Body of pancreas (tissue), 4 donors: Measurements from ENCODE around the gene GALNT14. TPM values are rescaled to one million over a fixed set of nuclear protein-coding genes. Genes with fewer than 3 reads are reported as not detected.

Source experiments
- ATAC-seq: fragments of 150-250 bp; one replicate; pipeline ENCODE4 v1.9.1; 2016
- DNase-seq, 4 donors: peaks; one replicate each; pipeline ENCODE4 v3.0.0-alpha.2; 2019
- H3K27ac ChIP-seq, 4 donors: fragments of 200-600 bp; sonication (generic); 1 replicate in 3 of 4; 2 replicates in 1 of 4; pipeline versions ENCODE4 v1.5.1 to v1.6.1; 2016 to 2019; ENCODE audit warnings: mild to moderate bottlenecking in 1 of 4, mixed read lengths in 1 of 4, moderate library complexity in 1 of 4
- H3K27me3 ChIP-seq, 2 donors: fragments of 200-600 bp; sonication (generic); one replicate each; pipeline ENCODE4 v1.6.0; 2016; ENCODE audit warnings: mild to moderate bottlenecking in 1 of 2
- H3K36me3 ChIP-seq, 2 donors: fragments of 200-600 bp; sonication (generic); replicated peaks in 1 of 2; 2 replicates each; pipeline ENCODE4 v1.5.1; 2016; ENCODE audit warnings: low read depth in 2 of 2; ENCODE audit not compliant: insufficient read depth in 1 of 2
- H3K4me1 ChIP-seq: fragments of 200-600 bp; sonication (generic); one replicate; pipeline ENCODE4 v1.6.0; 2016
- H3K4me3 ChIP-seq, 2 donors: fragments of 200-600 bp; sonication (generic); 1 replicate in 1 of 2; 2 replicates in 1 of 2; pipeline ENCODE4 v1.5.1; 2016 to 2019
- H3K9me3 ChIP-seq, 3 donors: fragments of 200-600 bp; sonication (generic); 1 replicate in 2 of 3; 2 replicates in 1 of 3; pipeline ENCODE4 v1.5.1; 2016
- POLR2A ChIP-seq, 3 donors: fragments of 450-650 bp; IDR thresholded peaks; one replicate each; pipeline ENCODE4 v1.6.1; 2016; ENCODE audit warnings: antibody characterized with exemption in 3 of 3, mild to moderate bottlenecking in 2 of 3
- WGBS, 2 donors: methylation state at CpG; one replicate each; pipeline ENCODE4 v1.1.5; 2017; 5-methylcytosine and 5-hydroxymethylcytosine counted together
- intact Hi-C: fragments of 100-400 bp; cut with DNase I; formaldehyde crosslinking; loops from one replicate; pipeline ENCODE4 v1.15.1; 2023
- total RNA-seq, 2 donors: library from RNA; depleted of rRNA; stranded (reverse); fragments of >200 nt; gene quantifications; one replicate each; pipeline ENCODE4 v1.1.0, GENCODE V29; 2016
- TF ChIP-seq, protein P1 (sequence below), 7 experiments: fragments of 450-650 bp in 4 of 7; fragments of 200-600 bp in 3 of 7; sonication (generic) in 3 of 7; IDR thresholded peaks; one replicate each; pipeline ENCODE4 v1.5.1; 2016 to 2019; ENCODE audit warnings: antibody characterized with exemption in 7 of 7

The GALNT14 gene
- total RNA-seq, 2 donors from 2014 or later, result 2.6 to 6.7 TPM

DNA sequence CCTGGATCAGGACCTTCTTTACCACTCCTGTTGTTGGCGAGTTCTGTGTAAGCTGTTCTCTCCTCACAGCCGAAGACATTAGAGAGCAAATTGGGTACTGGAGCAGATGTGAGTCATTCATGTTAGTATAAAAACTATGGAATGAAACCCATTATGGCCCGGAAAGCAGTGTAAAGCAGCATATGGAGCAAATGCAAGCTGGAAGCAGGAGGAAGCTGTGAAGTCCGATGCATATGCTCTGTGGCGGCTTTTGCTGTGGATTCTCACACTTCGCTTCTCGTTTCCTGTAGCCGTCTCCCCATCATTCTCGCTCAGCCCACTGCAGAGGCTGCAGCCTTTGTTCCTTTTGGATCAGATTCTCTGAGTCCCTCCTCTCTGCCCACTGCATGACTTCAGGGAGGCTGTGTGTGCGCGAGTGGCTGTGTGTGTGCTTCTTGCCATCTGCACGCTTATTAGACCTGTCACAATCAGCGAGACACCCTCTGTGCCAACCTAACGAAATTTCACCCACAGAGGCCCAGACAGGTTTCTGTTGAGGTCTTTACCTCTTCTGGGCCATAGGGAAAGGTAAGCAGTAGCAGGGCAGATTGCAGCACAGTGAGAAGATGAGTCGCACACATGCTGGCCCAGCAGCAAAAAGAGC lies 3.3 kb upstream of the GALNT14 start:
- Histone ChIP-seq H3K27me3 (peaks cover 0 to 6% of the 10 kb centered on the region in 2 donors), H3K27ac (no peak overlapping the region), H3K9me3 (no peaks in the 10 kb centered on the region), H3K4me1 (peaks cover 22% of the 10 kb centered on the region), H3K4me3 (no peak overlapping the region), H3K36me3 (no peaks in the 10 kb centered on the region)
- 80 to 85% methylated on average over 14 to 15 of the region's 15 CpGs for WGBS, 2 donors
- ATAC-seq (no peak), DNase-seq (no peak)
- TF ChIP-seq, protein P1, sequence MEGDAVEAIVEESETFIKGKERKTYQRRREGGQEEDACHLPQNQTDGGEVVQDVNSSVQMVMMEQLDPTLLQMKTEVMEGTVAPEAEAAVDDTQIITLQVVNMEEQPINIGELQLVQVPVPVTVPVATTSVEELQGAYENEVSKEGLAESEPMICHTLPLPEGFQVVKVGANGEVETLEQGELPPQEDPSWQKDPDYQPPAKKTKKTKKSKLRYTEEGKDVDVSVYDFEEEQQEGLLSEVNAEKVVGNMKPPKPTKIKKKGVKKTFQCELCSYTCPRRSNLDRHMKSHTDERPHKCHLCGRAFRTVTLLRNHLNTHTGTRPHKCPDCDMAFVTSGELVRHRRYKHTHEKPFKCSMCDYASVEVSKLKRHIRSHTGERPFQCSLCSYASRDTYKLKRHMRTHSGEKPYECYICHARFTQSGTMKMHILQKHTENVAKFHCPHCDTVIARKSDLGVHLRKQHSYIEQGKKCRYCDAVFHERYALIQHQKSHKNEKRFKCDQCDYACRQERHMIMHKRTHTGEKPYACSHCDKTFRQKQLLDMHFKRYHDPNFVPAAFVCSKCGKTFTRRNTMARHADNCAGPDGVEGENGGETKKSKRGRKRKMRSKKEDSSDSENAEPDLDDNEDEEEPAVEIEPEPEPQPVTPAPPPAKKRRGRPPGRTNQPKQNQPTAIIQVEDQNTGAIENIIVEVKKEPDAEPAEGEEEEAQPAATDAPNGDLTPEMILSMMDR (IDR thresholded peaks at IDR 0.05), result no peak
- no peak for TF ChIP-seq POLR2A (IDR thresholded peaks at IDR 0.05)
- intact Hi-C loops, result no loop called here

GRCh38 chr2:31140151-31140550 lies 1.9 kb upstream of the GALNT14 start:
- 82 to 95% methylated on average over 7 to 8 of the region's 8 CpGs for WGBS, 2 donors
- no peaks in the 10 kb centered on the region for H3K36me3 ChIP-seq
- peaks cover 22% of the 10 kb centered on the region for H3K4me1 ChIP-seq
- no peaks in the 10 kb centered on the region for H3K9me3 ChIP-seq
- ATAC-seq (no peak), DNase-seq (peak in 1 of 4 donors; percentile 5)
- intact Hi-C loops, result no loop called here
- no peak overlapping the region for H3K27ac ChIP-seq
- no peak overlapping the region for H3K4me3 ChIP-seq
- peaks cover 0 to 6% of the 10 kb centered on the region in 2 donors for H3K27me3 ChIP-seq
- TF ChIP-seq, protein P1 (IDR thresholded peaks at IDR 0.05), result no peak

DNA sequence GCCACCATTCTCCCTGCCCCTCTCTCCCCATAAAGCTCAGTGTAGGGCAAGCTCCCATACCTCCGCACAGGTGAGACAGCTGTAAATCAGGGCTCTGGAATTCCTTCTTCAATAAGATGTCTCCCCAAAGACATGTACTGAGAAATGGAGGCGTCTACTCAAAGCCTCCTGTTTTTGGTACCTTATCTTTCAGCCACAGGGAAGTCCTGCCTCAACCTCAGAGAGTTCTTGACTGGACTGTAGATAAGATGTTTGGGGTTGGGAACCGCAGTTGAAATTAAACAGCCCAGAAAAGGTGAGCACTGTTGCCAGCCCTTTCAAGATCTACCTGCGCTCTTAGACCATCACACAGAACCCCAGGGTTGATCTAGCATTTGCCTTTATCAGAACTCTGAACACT lies 1.4 kb upstream of the GALNT14 start:
- H3K4me3 ChIP-seq, result no peak overlapping the region
- no peaks in the 10 kb centered on the region for H3K36me3 ChIP-seq
- intact Hi-C loops, result no loop called here
- H3K27ac ChIP-seq, result no peak overlapping the region
- no peak for TF ChIP-seq POLR2A (IDR thresholded peaks at IDR 0.05)
- TF ChIP-seq, protein P1 (IDR thresholded peaks at IDR 0.05), result no peak
- H3K9me3 ChIP-seq, result no peaks in the 10 kb centered on the region
- ATAC-seq (no peak), DNase-seq (no peak)
- peaks cover 0 to 6% of the 10 kb centered on the region in 2 donors for H3K27me3 ChIP-seq
- peaks cover 22% of the 10 kb centered on the region for H3K4me1 ChIP-seq
- WGBS, 2 donors, result 90 to 94% methylated on average over 3 to 4 of the region's 4 CpGs

- ATAC-seq (peak; percentile 34), DNase-seq (peak in 2 of 4 donors; percentile 13 to 19)
- Histone ChIP-seq H3K4me3 (peak overlapping the region; percentile 13 to 19), H3K36me3 (no peaks in the 10 kb centered on the region), H3K27ac (peak overlapping the region in 2 of 4 donors; percentile 38 to 49), H3K27me3 (peaks cover 0 to 6% of the 10 kb centered on the region in 2 donors), H3K9me3 (no peaks in the 10 kb centered on the region), H3K4me1 (peaks cover 22% of the 10 kb centered on the region)
- intact Hi-C loops, result no loop called here
- TF ChIP-seq, protein P1 (IDR thresholded peaks at IDR 0.05), result no peak
- no peak for TF ChIP-seq POLR2A (IDR thresholded peaks at IDR 0.05)
- 1 to 6% methylated on average over 4 to 63 of the region's 72 CpGs for WGBS, 2 donors
Observed at GRCh38 chr2:31137211-31138036, 816 bp downstream of the GALNT14 start.
